HG03521 (cell line): ENCODE measurements around the gene RAB12.
"Not testable (repeated sequence)": the region's sequence is repeated elsewhere in the genome, so short reads cannot be mapped to it uniquely, and the experiment has no call there.

Experiments
- ATAC-seq: cut with Tn5 transposase; IDR thresholded peaks from one replicate; pipeline ENCODE4 v1.9.1; 2021; ENCODE audit warnings: mild to moderate bottlenecking, moderate library complexity; ENCODE audit not compliant: unreplicated experiment

Gene RAB12

DNA sequence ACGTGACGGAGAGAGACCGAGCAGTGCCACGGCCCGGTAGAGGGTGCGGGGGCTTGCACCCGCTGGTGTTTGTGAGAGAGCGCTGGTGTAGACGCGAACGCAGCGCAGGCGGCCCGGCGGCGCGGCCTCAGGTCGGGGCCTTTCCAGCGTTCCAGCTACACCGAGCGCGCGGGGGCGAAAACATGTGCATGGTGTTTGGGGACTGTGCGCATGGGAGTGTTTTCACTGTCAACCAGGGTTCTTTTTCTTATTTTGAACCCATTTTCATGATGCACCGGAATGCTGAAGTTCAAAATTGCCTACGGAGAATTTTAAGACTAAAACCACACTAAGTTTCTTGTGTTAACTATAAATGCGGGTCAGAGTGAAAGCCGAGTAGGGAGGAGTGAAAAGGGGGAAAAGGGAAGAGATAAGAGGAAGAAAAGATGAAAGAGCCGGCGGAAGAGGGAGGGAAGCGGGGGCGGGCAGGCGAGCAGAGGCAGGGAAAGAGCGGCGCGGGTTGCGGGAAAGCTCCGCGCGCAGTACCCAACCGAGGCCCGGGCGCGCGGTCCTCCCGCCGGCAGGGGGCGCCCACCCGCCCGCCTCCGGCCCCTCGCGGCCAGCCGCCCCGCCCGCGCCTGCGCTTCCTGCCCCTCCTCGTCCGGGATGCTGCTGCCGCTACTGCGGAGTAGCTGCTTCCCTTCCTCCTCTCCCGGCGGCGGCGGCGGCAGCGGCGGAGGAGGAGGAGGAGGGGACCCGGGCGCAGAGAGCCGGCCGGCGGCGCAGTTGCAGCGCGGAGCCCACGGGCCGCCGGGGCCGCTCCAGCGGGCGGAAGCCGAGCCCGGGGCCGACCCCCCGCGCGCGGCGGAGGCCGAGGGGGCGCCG lies at the start of gene RAB12:
TSS of gene RAB12 (plus strand) at position 643 of the 864 bp plus-strand sequence. CDS start at position 646, 3 bp downstream.
- ATAC-seq, result peak; percentile 69

- ATAC-seq, result no peak
Observed at GRCh38 chr18:8559612-8560186, 49.5 kb upstream of the RAB12 start.

GRCh38 chr18:8561123-8561910 lies 47.9 kb upstream of the RAB12 start:
- ATAC-seq, result no peak

- ATAC-seq, result no peak
Observed at GRCh38 chr18:8562070-8562469, 47.2 kb upstream of the RAB12 start.

DNA sequence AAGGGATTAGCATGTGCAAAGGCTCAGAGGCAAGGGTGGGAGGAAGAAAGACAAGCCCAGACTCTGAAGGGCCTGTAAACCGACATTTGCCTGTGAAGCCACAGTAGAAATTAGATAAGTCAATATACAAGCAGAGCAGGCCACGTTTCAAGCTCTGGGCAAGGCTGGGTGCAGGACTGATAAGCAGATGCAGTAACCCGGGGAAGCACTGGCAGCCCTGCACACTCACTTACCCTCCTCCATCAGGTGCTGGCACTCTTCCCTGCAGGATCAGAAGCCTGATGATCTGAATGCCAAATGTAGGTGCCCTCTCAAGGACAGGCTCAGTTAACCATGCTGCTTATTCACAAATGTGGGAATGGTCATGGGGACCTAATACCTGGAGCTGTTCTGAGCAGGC lies 46.3 kb upstream of the RAB12 start:
- ATAC-seq, result no peak

DNA sequence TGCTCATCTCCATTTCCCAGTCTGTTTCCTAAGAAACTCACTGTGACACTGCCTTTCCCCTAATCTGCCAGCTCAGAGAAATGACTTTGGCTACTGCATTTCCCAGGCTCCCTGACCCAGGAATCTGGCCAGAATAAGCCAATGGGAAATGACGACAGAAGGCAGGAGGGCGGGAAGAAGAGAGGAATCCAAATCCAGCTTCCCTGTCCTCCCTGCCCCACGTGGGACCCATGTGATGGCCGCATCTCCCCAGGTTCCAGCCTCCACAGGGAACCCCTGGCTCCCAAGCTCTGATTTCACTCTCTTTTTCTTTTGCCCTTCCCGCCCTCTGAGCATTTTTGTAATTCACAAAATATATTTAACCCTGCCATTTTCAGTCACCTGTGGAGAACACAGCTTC lies 37.8 kb upstream of the RAB12 start:
- no peak for ATAC-seq

GRCh38 chr18:8573766-8574165 lies 35.5 kb upstream of the RAB12 start:
- ATAC-seq, result not testable (repeated sequence)

GRCh38 chr18:8584798-8585197 lies 24.4 kb upstream of the RAB12 start:
- ATAC-seq, result no peak

GRCh38 chr18:8586941-8587340 lies 22.3 kb upstream of the RAB12 start:
- no peak for ATAC-seq

- ATAC-seq, result no peak
Observed at GRCh38 chr18:8595445-8595844, 13.8 kb upstream of the RAB12 start.

- peak; percentile 52 for ATAC-seq
Observed at GRCh38 chr18:8601277-8602032, 7.8 kb upstream of the RAB12 start.

- peak; percentile 12 for ATAC-seq
Observed at GRCh38 chr18:8602040-8602439, 7.2 kb upstream of the RAB12 start.

DNA sequence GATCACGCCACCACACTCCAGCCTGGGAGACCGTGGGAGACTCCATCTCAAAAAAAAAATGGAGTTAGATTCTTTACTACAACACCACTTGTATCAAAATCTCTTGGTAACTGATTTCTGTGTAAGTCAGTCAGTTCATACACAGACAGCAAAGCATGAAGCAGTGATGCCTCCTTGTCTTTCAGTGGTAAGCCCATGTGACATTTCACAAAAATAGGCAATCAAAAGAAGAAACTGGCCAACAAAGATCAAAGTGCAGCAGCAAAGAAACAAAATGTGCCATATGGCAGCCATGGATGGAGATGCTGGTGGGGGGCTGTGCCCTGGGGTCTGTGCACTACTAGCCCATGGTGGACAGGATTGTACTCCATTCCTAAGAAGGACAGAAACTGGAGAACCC lies 6.7 kb upstream of the RAB12 start:
- ATAC-seq, result no peak

- ATAC-seq, result no peak
Observed at GRCh38 chr18:8603663-8604520, 5.3 kb upstream of the RAB12 start.

- ATAC-seq, result no peak
Observed at GRCh38 chr18:8605974-8606373, 3.3 kb upstream of the RAB12 start.

- no peak for ATAC-seq
Observed at GRCh38 chr18:8607776-8608742, 1.2 kb upstream of the RAB12 start.

DNA sequence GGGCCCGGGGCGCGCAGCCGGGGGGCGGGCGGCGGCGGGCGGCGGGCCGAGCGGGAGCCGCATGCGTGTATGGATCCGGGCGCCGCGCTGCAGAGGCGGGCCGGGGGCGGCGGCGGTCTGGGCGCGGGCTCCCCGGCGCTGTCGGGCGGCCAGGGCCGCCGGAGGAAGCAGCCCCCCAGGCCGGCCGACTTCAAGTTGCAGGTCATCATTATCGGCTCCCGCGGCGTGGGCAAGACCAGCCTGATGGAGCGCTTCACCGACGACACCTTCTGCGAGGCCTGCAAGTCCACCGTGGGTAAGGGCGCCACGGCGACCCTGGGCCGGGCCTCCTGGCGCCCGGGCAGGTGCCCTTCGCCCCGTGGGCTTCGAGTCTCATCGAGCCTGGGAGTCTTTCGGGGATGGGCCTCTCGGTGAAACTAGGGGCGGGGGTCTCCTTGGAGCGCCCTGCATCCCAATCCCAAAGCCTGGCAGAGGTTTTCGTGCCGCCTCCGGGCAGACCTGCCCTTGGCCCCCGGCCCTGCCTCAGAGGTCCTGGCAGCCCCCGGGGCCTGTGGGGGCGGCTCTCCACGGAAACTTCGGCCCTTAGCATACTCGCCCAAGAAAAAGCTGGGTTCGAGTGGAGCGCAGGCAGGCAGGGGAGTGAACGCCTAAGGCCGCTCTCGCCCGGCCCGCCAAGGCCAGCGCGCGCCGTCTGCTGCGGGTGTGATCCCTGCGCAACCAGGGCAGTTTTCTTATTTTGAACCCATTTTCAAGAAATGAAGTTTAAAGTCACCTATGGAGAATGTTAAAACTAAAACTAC lies 622 bp downstream of the RAB12 start:
- ATAC-seq, result peak; percentile 14

DNA sequence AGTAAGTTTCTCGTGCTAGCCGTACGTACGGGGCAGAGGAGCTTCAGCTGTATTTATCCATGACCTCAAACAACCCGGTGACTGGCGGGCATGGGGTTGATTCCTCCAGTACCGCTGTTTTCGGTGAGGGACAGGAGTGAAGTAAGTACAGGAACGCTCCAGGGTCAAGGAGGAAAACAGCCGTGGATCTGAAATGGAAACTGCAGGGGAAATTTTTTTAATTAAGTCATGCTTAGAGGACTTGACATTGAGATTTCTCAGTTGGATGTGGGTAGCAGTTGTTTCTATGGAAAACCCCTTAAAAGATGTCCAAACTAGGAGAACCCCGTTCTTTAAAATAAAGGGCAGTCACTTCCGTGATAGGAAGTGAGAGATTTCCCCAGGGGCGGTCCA lies 1.2 kb downstream of the RAB12 start:
- ATAC-seq, result no peak
